Measurements from ENCODE around the gene IQSEC3.

DNA sequence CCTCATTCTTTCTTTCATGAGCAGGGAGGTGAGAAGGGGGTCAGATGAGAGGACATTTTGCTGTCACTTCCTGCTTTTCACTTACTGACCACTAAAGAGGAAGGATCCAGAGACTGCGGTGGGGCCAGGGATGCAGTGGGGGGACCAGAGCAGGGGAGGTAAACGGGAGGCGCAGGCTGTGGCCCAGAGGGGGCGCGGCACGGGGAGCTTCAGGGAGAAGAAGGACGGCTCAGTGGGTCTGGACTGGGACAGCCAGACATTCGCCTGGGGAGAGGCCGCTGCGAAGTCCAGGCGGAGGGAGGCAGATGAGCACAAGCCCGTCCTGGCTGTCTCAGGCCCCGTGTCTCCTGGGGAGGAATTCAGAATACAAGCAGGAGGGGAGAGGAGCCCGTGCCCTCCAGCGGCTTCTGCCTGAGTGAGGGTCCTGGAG lies 106.2 kb downstream of the IQSEC3 start:
- TF ChIP-seq, protein P1, sequence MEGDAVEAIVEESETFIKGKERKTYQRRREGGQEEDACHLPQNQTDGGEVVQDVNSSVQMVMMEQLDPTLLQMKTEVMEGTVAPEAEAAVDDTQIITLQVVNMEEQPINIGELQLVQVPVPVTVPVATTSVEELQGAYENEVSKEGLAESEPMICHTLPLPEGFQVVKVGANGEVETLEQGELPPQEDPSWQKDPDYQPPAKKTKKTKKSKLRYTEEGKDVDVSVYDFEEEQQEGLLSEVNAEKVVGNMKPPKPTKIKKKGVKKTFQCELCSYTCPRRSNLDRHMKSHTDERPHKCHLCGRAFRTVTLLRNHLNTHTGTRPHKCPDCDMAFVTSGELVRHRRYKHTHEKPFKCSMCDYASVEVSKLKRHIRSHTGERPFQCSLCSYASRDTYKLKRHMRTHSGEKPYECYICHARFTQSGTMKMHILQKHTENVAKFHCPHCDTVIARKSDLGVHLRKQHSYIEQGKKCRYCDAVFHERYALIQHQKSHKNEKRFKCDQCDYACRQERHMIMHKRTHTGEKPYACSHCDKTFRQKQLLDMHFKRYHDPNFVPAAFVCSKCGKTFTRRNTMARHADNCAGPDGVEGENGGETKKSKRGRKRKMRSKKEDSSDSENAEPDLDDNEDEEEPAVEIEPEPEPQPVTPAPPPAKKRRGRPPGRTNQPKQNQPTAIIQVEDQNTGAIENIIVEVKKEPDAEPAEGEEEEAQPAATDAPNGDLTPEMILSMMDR (IDR thresholded peaks at IDR 0.05; ENCODE audit: low read length) = no peak
- TF ChIP-seq EZH2 (optimal IDR thresholded peaks at IDR 0.05; ENCODE audit: low read depth, low read length) = no peak
